8988T (cell line): ENCODE data around the gene CENPB.
A peak's percentile ranks its signal among the peaks of the same experiment; 100 is the strongest.

ENCODE experiments used
- DNase-seq: peaks from one replicate; pipeline ENCODE4 v3.0.0; 2011

Gene CENPB

GRCh38 chr20:3786126-3786484 is 435 bp downstream of the CENPB start:
- DNase-seq = peak; percentile 83

GRCh38 chr20:3785240-3786125 is 1.1 kb downstream of the CENPB start:
- DNase-seq = no peak

GRCh38 chr20:3784863-3785239 is 1.7 kb downstream of the CENPB start:
- DNase-seq = no peak

- DNase-seq = no peak
These were observed 2.2 kb downstream of the CENPB start for GRCh38 chr20:3784216-3784853.

- no peak for DNase-seq
These were observed 2.9 kb downstream of the CENPB start for GRCh38 chr20:3783511-3784195.

- no peak for DNase-seq
These were observed 3.5 kb downstream of the CENPB start for GRCh38 chr20:3783068-3783489.

- DNase-seq = no peak
These were observed 3.9 kb downstream of the CENPB start for GRCh38 chr20:3782597-3782996.

- DNase-seq = peak; percentile 99
These were observed 5.2 kb downstream of the CENPB start, which contains the start of gene SPEF1 for GRCh38 chr20:3781153-3781910. TSS of gene SPEF1 (minus strand) at chr20:3781448. CDS start at chr20:3781287, 161 bp downstream.

- DNase-seq = no peak
These were observed 7.6 kb downstream of the CENPB start for GRCh38 chr20:3778976-3779375.

- no peak for DNase-seq
These were observed 8.6 kb downstream of the CENPB start for GRCh38 chr20:3777716-3778629.

- no peak for DNase-seq
These were observed 9.2 kb downstream of the CENPB start for GRCh38 chr20:3777381-3777715.

- DNase-seq = no peak
These were observed 11.0 kb downstream of the CENPB start for GRCh38 chr20:3775457-3776108.

- DNase-seq = no peak
These were observed 14.9 kb downstream of the CENPB start for GRCh38 chr20:3771552-3772058.

GRCh38 chr20:3768342-3769130 is 18.0 kb downstream of the CENPB start:
- no peak for DNase-seq

- peak; percentile 96 for DNase-seq
These were observed 18.9 kb downstream of the CENPB start, which contains the start of gene ADISSP for GRCh38 chr20:3767427-3768341. TSS of gene ADISSP (minus strand) at chr20:3767753. CDS start at chr20:3760100, 7,653 bp downstream.

GRCh38 chr20:3767110-3767426 is 19.5 kb downstream of the CENPB start:
- no peak for DNase-seq

GRCh38 chr20:3766422-3767109 is 20.0 kb downstream of the CENPB start:
- no peak for DNase-seq

GRCh38 chr20:3765171-3765882 is 21.2 kb downstream of the CENPB start:
- DNase-seq = no peak
